ENCODE measurements around the gene SHISA7. TPM values are rescaled to one million over a fixed set of nuclear protein-coding genes. Genes with fewer than 3 reads are reported as not detected.

Gene SHISA7
- total RNA-seq, 3 donors from 2014 or later (not counting 1 experiment from before 2014, with no cell fraction given) = not detected

- ATAC-seq (no peak), DNase-seq (no peak)
- Histone ChIP-seq H3K36me3 (ENCODE audit: control insufficient read depth, insufficient read depth, low read length) (no peaks in the 10 kb centered on the region), H3K4me1 (ENCODE audit: control insufficient read depth, insufficient read depth, low read length) (peaks cover 19% of the 10 kb centered on the region), H3K27me3 (ENCODE audit: control insufficient read depth, insufficient read depth, low read length) (peaks cover 14% of the 10 kb centered on the region), H3K27ac (ENCODE audit: low read length) (no peak overlapping the region), H3K4me3 (ENCODE audit: low read length) (no peak overlapping the region), H3K9me3 (ENCODE audit: control insufficient read depth, insufficient read depth, low read length) (no peaks in the 10 kb centered on the region)
- Mint-ChIP-seq H3K27ac (no peak overlapping the region), H3K27me3 (ENCODE audit: low read depth in 2 of 2) (peaks cover 0 to 17% of the 10 kb centered on the region in 2 donors), H3K4me3 (no peak overlapping the region), H3K4me1 (peaks cover 12 to 23% of the 10 kb centered on the region in 2 donors), H3K36me3 (no peaks in the 10 kb centered on the region), H3K9me3 (no peaks in the 10 kb centered on the region)
- intact Hi-C loops (cut with micrococcal nuclease) = no loop called here
- WGBS (ENCODE audit: insufficient coverage) = 94% methylated on average over 14 of the region's 14 CpGs
- TF ChIP-seq CTCF (IDR thresholded peaks at IDR 0.05) = no peak
Measured at GRCh38 chr19:55456347-55456746, 13.2 kb upstream of the SHISA7 start.

- Histone ChIP-seq H3K36me3 (ENCODE audit: control insufficient read depth, insufficient read depth, low read length) (no peaks in the 10 kb centered on the region), H3K4me1 (ENCODE audit: control insufficient read depth, insufficient read depth, low read length) (peaks cover 12% of the 10 kb centered on the region), H3K9me3 (ENCODE audit: control insufficient read depth, insufficient read depth, low read length) (no peaks in the 10 kb centered on the region), H3K27ac (ENCODE audit: low read length) (no peak overlapping the region), H3K27me3 (ENCODE audit: control insufficient read depth, insufficient read depth, low read length) (peaks cover 16% of the 10 kb centered on the region), H3K4me3 (ENCODE audit: low read length) (no peak overlapping the region)
- peaks cover 10 to 21% of the 10 kb centered on the region in 2 donors for H3K4me1 Mint-ChIP-seq
- H3K9me3 Mint-ChIP-seq = no peaks in the 10 kb centered on the region
- intact Hi-C loops (cut with micrococcal nuclease) = loop anchor here (2.0 kb wide), 1 partner anchor 163 kb away; no protein-coding TSS in a partner anchor
- DNase-seq = no peak
- H3K27me3 Mint-ChIP-seq (ENCODE audit: low read depth in 2 of 2) = peaks cover 1 to 21% of the 10 kb centered on the region in 2 donors
- no peaks in the 10 kb centered on the region for H3K36me3 Mint-ChIP-seq
- H3K27ac Mint-ChIP-seq = no peak overlapping the region
- H3K4me3 Mint-ChIP-seq = no peak overlapping the region
- TF ChIP-seq CTCF (IDR thresholded peaks at IDR 0.05) = no peak
- no peak for ATAC-seq
- 76% methylated on average over 11 of the region's 11 CpGs for WGBS (ENCODE audit: insufficient coverage)
Measured at GRCh38 chr19:55455576-55456235, 12.6 kb upstream of the SHISA7 start.

GRCh38 chr19:55454787-55455243, 11.7 kb upstream of the SHISA7 start:
- no peaks in the 10 kb centered on the region for H3K9me3 ChIP-seq (ENCODE audit: control insufficient read depth, insufficient read depth, low read length)
- no peaks in the 10 kb centered on the region for H3K9me3 Mint-ChIP-seq
- no peaks in the 10 kb centered on the region for H3K36me3 ChIP-seq (ENCODE audit: control insufficient read depth, insufficient read depth, low read length)
- H3K4me3 ChIP-seq (ENCODE audit: low read length) = no peak overlapping the region
- ATAC-seq = peak in 1 of 3 donors; percentile 55
- H3K4me1 Mint-ChIP-seq = peaks cover under 1 to 17% of the 10 kb centered on the region in 2 donors
- H3K27ac ChIP-seq (ENCODE audit: low read length) = no peak overlapping the region
- H3K27ac Mint-ChIP-seq = no peak overlapping the region
- peak in 1 of 2 donors; percentile 69 for DNase-seq
- WGBS (ENCODE audit: insufficient coverage) = 78% methylated on average over 14 of the region's 14 CpGs
- peaks cover 8 to 26% of the 10 kb centered on the region in 2 donors for H3K27me3 Mint-ChIP-seq (ENCODE audit: low read depth in 2 of 2)
- no peak overlapping the region for H3K4me3 Mint-ChIP-seq
- H3K4me1 ChIP-seq (ENCODE audit: control insufficient read depth, insufficient read depth, low read length) = peaks cover 12% of the 10 kb centered on the region
- intact Hi-C loops (cut with micrococcal nuclease) = loop anchor here (2.0 kb wide), 1 partner anchor 162 kb away; no protein-coding TSS in a partner anchor
- H3K36me3 Mint-ChIP-seq = no peaks in the 10 kb centered on the region
- H3K27me3 ChIP-seq (ENCODE audit: control insufficient read depth, insufficient read depth, low read length) = peaks cover 20% of the 10 kb centered on the region
- peak; percentile 40 for TF ChIP-seq CTCF (IDR thresholded peaks at IDR 0.05)

Measured in natural killer cell (primary cell).